Measurements from ENCODE around the gene SETD7. TPM values are rescaled to one million over a fixed set of nuclear protein-coding genes. Genes with fewer than 3 reads are reported as not detected.

SETD7 gene
- total RNA-seq, 2 donors from 2014 or later = 74.7 to 101 TPM

- no peaks in the 10 kb centered on the region for H3K27me3 ChIP-seq (replicated peaks; ENCODE audit: insufficient read depth)
- peaks cover 10% of the 10 kb centered on the region for H3K36me3 ChIP-seq
- DNase-seq (ENCODE audit: low spot score) (no peak), ATAC-seq (ENCODE audit: insufficient number of reproducible peaks, low FRiP score, low read depth) (no peak)
- no peak overlapping the region for H3K4me3 ChIP-seq
- no peak for TF ChIP-seq CTCF (IDR thresholded peaks at IDR 0.05)
- H3K4me1 ChIP-seq (ENCODE audit: control insufficient read depth in 1 of 2, low read depth in 2 of 2) = no peaks in the 10 kb centered on the region
- no peak overlapping the region for H3K27ac ChIP-seq
- H3K9me3 ChIP-seq = no peaks in the 10 kb centered on the region
Measured at GRCh38 chr4:139503622-139504166, 52.3 kb downstream of the SETD7 start.

- TF ChIP-seq CTCF (IDR thresholded peaks at IDR 0.05) = no peak
- no peak overlapping the region for H3K4me3 ChIP-seq
- H3K27me3 ChIP-seq (replicated peaks; ENCODE audit: insufficient read depth) = no peaks in the 10 kb centered on the region
- DNase-seq (ENCODE audit: low spot score) (no peak), ATAC-seq (ENCODE audit: insufficient number of reproducible peaks, low FRiP score, low read depth) (no peak)
- no peak overlapping the region for H3K27ac ChIP-seq
- H3K9me3 ChIP-seq = no peaks in the 10 kb centered on the region
- no peaks in the 10 kb centered on the region for H3K4me1 ChIP-seq (ENCODE audit: control insufficient read depth in 1 of 2, low read depth in 2 of 2)
- H3K36me3 ChIP-seq = peaks cover 5% of the 10 kb centered on the region
Measured at GRCh38 chr4:139501927-139502899, 53.8 kb downstream of the SETD7 start.

GRCh38 chr4:139501527-139501926 lies 54.5 kb downstream of the SETD7 start:
- ATAC-seq (ENCODE audit: insufficient number of reproducible peaks, low FRiP score, low read depth) (no peak), DNase-seq (ENCODE audit: low spot score) (no peak)
- H3K36me3 ChIP-seq = peaks cover under 1% of the 10 kb centered on the region
- no peak overlapping the region for H3K4me3 ChIP-seq
- H3K4me1 ChIP-seq (ENCODE audit: control insufficient read depth in 1 of 2, low read depth in 2 of 2) = no peaks in the 10 kb centered on the region
- H3K27ac ChIP-seq = no peak overlapping the region
- no peaks in the 10 kb centered on the region for H3K9me3 ChIP-seq
- TF ChIP-seq CTCF (IDR thresholded peaks at IDR 0.05) = no peak
- H3K27me3 ChIP-seq (replicated peaks; ENCODE audit: insufficient read depth) = no peaks in the 10 kb centered on the region

- no peak for ATAC-seq (ENCODE audit: insufficient number of reproducible peaks, low FRiP score, low read depth)
- H3K27me3 ChIP-seq (replicated peaks; ENCODE audit: insufficient read depth) = no peaks in the 10 kb centered on the region
- TF ChIP-seq CTCF (IDR thresholded peaks at IDR 0.05) = no peak
- H3K36me3 ChIP-seq = no peaks in the 10 kb centered on the region
- no peak overlapping the region for H3K4me3 ChIP-seq
- H3K4me1 ChIP-seq (ENCODE audit: control insufficient read depth in 1 of 2, low read depth in 2 of 2) = no peaks in the 10 kb centered on the region
- no peaks in the 10 kb centered on the region for H3K9me3 ChIP-seq
- no peak for DNase-seq (ENCODE audit: low spot score)
- H3K27ac ChIP-seq = no peak overlapping the region
Measured at GRCh38 chr4:139501117-139501516, 54.9 kb downstream of the SETD7 start.

- Histone ChIP-seq H3K4me3 (no peak overlapping the region), H3K27me3 (replicated peaks; ENCODE audit: insufficient read depth) (no peaks in the 10 kb centered on the region), H3K9me3 (no peaks in the 10 kb centered on the region), H3K4me1 (ENCODE audit: control insufficient read depth in 1 of 2, low read depth in 2 of 2) (no peaks in the 10 kb centered on the region), H3K36me3 (no peaks in the 10 kb centered on the region), H3K27ac (no peak overlapping the region)
- DNase-seq (ENCODE audit: low spot score) = no peak
- TF ChIP-seq CTCF (IDR thresholded peaks at IDR 0.05) = no peak
- no peak for ATAC-seq (ENCODE audit: insufficient number of reproducible peaks, low FRiP score, low read depth)
Measured at GRCh38 chr4:139499186-139499585, 56.8 kb downstream of the SETD7 start.

Data from thoracic aorta (tissue), 2 donors.